ENCODE data around the gene INKA2. TPM values are rescaled to one million over a fixed set of nuclear protein-coding genes. Genes with fewer than 3 reads are reported as not detected.
A peak's percentile ranks its signal among the peaks of the same experiment; 100 is the strongest.

Gene INKA2
- polyA plus RNA-seq, 1 of the 3 experiments (the other 2 are of a cell fraction), result 1.1 TPM

GRCh38 chr1:111755331-111756123 lies 16.3 kb upstream of the INKA2 start, which contains the start of gene DDX20:
Gene DDX20, plus strand, starts transcription at chr1:111755901. Its CDS starts 24 bp downstream, at chr1:111755925.
- Histone ChIP-seq H3K9me3 (no peaks in the 10 kb centered on the region), H3K4me3 (ENCODE audit: low read depth in 2 of 2, low read length in 1 of 2) (peak within 1 kb of the TSS; percentile 96 to 99), H3K27me3 (ENCODE audit: insufficient read depth) (no peaks in the 10 kb centered on the region), H2AFZ (ENCODE audit: low read depth) (peak within 1 kb of the TSS; percentile 97), H4K20me1 (ENCODE audit: insufficient read depth) (no peaks in the 10 kb centered on the region), H3K4me1 (ENCODE audit: control insufficient read depth in 1 of 2, insufficient read depth in 2 of 2, low read depth in 1 of 2, low read length in 1 of 2) (peaks cover 9 to 11% of the 10 kb centered on the region in 2 experiments; a peak in 3 of 4 replicates), H3K9me2 (no peaks in the 10 kb centered on the region), H3K27ac (ENCODE audit: low read depth in 2 of 2, low read length in 1 of 2) (peak within 1 kb of the TSS; percentile 96 to 99), H3K4me2 (peak within 1 kb of the TSS; percentile 83), H3F3A (replicated peaks; ENCODE audit: insufficient read depth) (peaks cover 9% of the 10 kb centered on the region), H3K9ac (peak within 1 kb of the TSS; percentile 92), H3K36me3 (replicated peaks in 1 of 2; ENCODE audit: control insufficient read depth in 1 of 2, insufficient read depth in 2 of 2, low read length in 1 of 2) (peaks cover 15 to 17% of the 10 kb centered on the region in 2 experiments), H3K79me2 (ENCODE audit: insufficient read depth) (peaks cover 40% of the 10 kb centered on the region)
- ChIA-PET POLR2A (interaction anchor here (0.6 to 3.2 kb wide), 4 partner anchors 8 to 792 kb away, joined by 3 to 15 read pairs (median 4); partner anchors contain the start of genes INKA2 and LRIF1), CTCF (interaction anchor here (0.6 to 5.2 kb wide), 19 partner anchors 9 to 315 kb away, joined by 3 to 48 read pairs (median 5); partner anchors contain the start of gene INKA2)
- WGBS (ENCODE audit: low lambda C conversion rate), result 1% methylated on average over 47 of the region's 67 CpGs
- DNase-seq, result peak; percentile 97
- TF ChIP-seq MAX (IDR thresholded peaks at IDR 0.05; ENCODE audit: low read depth) (peak; percentile 73), RCOR1 (IDR thresholded peaks at IDR 0.05; ENCODE audit: low read length) (no peak), RAD21 (IDR thresholded peaks at IDR 0.05; ENCODE audit: low read length) (peak; percentile 72), MXI1 (IDR thresholded peaks at IDR 0.05; ENCODE audit: low read depth, low read length) (peak; percentile 96), EZH2phosphoT487 (IDR thresholded peaks at IDR 0.05; ENCODE audit: borderline replicate concordance, low read depth) (no peak), REST (IDR thresholded peaks at IDR 0.05; ENCODE audit: low read depth, low read length) (peak; percentile 48; the same call in 1 of the 2 replicates), RFX5 (IDR thresholded peaks at IDR 0.05; ENCODE audit: low read length) (no peak), NFIC (IDR thresholded peaks at IDR 0.05; ENCODE audit: borderline replicate concordance) (peak; percentile 37; the same call in 1 of the 2 replicates), YY1 (IDR thresholded peaks at IDR 0.05; ENCODE audit: low read depth) (peak; percentile 89), ZBTB33 (IDR thresholded peaks at IDR 0.05; ENCODE audit: borderline replicate concordance, low read depth) (peak; percentile 99), SIN3A (IDR thresholded peaks at IDR 0.05; ENCODE audit: borderline replicate concordance, low read depth, low read length) (peak; percentile 97), FOSL2 (IDR thresholded peaks at IDR 0.05; ENCODE audit: borderline replicate concordance, low read depth) (no peak), POLR2AphosphoS5 (IDR thresholded peaks at IDR 0.05; ENCODE audit: low read depth, low read length) (peak; percentile 77), FOXM1 (IDR thresholded peaks at IDR 0.05; ENCODE audit: low read depth) (no peak), TEAD4 (IDR thresholded peaks at IDR 0.05; ENCODE audit: borderline replicate concordance, insufficient read depth) (no peak), CHD2 (IDR thresholded peaks at IDR 0.05; ENCODE audit: low read length, partially characterized antibody) (peak; percentile 99), USF2 (IDR thresholded peaks at IDR 0.05; ENCODE audit: borderline replicate concordance, low read depth, low read length) (no peak), ELF1 (IDR thresholded peaks at IDR 0.05) (peak; percentile 45), EP300 (IDR thresholded peaks at IDR 0.05; ENCODE audit: borderline replicate concordance in 1 of 2, low read depth in 1 of 2, low read length in 1 of 2) (peak in 1 of 2 experiments; percentile 39; a peak in 1 of 4 replicates), JUND (IDR thresholded peaks at IDR 0.05) (no peak), GABPA (IDR thresholded peaks at IDR 0.05; ENCODE audit: low read depth) (peak; percentile 76), RXRA (IDR thresholded peaks at IDR 0.05; ENCODE audit: borderline replicate concordance, low read depth) (no peak), SMC3 (IDR thresholded peaks at IDR 0.05; ENCODE audit: low read depth, low read length) (peak; percentile 54), TCF12 (IDR thresholded peaks at IDR 0.05) (peak; percentile 25; the same call in 1 of the 2 replicates), USF1 (IDR thresholded peaks at IDR 0.05; ENCODE audit: borderline replicate concordance, low read depth) (peak; percentile 51)
